Measurements from ENCODE around the gene STRBP.

DNA sequence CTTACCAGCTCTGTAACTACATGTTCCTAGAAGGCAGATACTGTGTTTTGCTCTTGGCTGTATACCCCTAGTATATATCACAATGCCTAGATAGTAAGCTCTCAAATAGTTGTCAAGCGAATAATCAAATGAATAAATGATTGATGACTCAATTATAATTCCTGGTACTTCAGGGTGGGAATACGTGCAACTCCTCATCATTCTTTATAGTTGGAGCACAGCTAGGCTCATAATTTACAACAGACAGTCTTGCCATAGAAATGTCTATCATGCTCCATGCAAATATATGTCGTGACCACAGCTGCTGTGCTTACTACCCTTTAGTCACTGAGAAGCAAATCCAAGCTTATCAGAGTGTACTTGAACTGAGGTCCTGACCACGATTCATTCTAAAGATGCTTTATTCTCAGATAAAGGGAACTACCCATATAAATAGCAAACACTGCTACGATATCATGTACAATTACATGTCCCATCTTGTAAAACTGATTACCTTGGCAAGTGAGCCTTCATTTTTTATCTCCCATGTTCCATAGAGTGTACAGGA is 52.1 kb downstream of the STRBP start:
- TF ChIP-seq, protein P1, sequence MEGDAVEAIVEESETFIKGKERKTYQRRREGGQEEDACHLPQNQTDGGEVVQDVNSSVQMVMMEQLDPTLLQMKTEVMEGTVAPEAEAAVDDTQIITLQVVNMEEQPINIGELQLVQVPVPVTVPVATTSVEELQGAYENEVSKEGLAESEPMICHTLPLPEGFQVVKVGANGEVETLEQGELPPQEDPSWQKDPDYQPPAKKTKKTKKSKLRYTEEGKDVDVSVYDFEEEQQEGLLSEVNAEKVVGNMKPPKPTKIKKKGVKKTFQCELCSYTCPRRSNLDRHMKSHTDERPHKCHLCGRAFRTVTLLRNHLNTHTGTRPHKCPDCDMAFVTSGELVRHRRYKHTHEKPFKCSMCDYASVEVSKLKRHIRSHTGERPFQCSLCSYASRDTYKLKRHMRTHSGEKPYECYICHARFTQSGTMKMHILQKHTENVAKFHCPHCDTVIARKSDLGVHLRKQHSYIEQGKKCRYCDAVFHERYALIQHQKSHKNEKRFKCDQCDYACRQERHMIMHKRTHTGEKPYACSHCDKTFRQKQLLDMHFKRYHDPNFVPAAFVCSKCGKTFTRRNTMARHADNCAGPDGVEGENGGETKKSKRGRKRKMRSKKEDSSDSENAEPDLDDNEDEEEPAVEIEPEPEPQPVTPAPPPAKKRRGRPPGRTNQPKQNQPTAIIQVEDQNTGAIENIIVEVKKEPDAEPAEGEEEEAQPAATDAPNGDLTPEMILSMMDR (IDR thresholded peaks at IDR 0.05; ENCODE audit: low read depth, low read length) = no peak
- TF ChIP-seq, protein P2, sequence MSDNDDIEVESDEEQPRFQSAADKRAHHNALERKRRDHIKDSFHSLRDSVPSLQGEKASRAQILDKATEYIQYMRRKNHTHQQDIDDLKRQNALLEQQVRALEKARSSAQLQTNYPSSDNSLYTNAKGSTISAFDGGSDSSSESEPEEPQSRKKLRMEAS (IDR thresholded peaks at IDR 0.05; ENCODE audit: low read depth, low read length) = no peak
